HEK293 (cell line): ENCODE data around the gene KRTAP16-1.

Source experiments
- CTCF ChIA-PET: fragments of 350-600 bp; formaldehyde crosslinking; extraction: SDS; loops from one replicate; lab custom pipeline; 2021; ENCODE audit warnings: antibody characterized with exemption; lab: Yijun Ruan, JAX
- POLR2A ChIA-PET: fragments of 300-600 bp; formaldehyde crosslinking; extraction: SDS; loops from one replicate; lab custom pipeline; 2020; ENCODE audit warnings: antibody characterized with exemption, inconsistent platforms; lab: Yijun Ruan, JAX
- H3K27ac ChIP-seq: fragments of 200-500 bp; sonication (Bioruptor generic); 2 replicates; pipeline ENCODE4 v1.5.1; 2014; ENCODE audit warnings: low read depth, low read length, control low read depth, inconsistent platforms; ENCODE audit errors: extremely low read depth
- H3K36me3 ChIP-seq, 2 experiments: fragments of 200-500 bp in 1 of 2; sonication (Bioruptor generic) in 1 of 2; 1 replicate in 1 of 2; 2 replicates in 1 of 2; pipeline ENCODE4 v1.5.1; 2014 to 2017; ENCODE audit warnings: inconsistent platforms in 2 of 2, low read length in 2 of 2; ENCODE audit not compliant: control insufficient read depth in 2 of 2, insufficient read depth in 1 of 2
- H3K4me1 ChIP-seq: fragments of 200-500 bp; sonication (Bioruptor generic); 2 replicates; pipeline ENCODE4 v1.5.1; 2014; ENCODE audit warnings: mild to moderate bottlenecking, low read length, inconsistent platforms; ENCODE audit not compliant: control insufficient read depth, insufficient read depth
- H3K4me3 ChIP-seq: 2 replicates; pipeline ENCODE4 v1.5.1; 2011; ENCODE audit warnings: low read depth, mild to moderate bottlenecking, control low read depth, low read length, moderate library complexity
- H3K9me3 ChIP-seq: fragments of 200-500 bp; sonication (Bioruptor generic); 2 replicates; pipeline ENCODE4 v1.5.1; 2014; ENCODE audit warnings: low read depth, low read length, inconsistent platforms; ENCODE audit not compliant: control insufficient read depth, insufficient read depth
- KLF7 ChIP-seq: fragments of 450-650 bp; formaldehyde crosslinking; IDR thresholded peaks from 2 replicates; pipeline ENCODE4 v1.5.1; 2016; ENCODE audit warnings: missing biosample characterization, missing genetic modification characterization, borderline replicate concordance
- PRDM1 ChIP-seq: fragments of 450-650 bp; formaldehyde crosslinking; IDR thresholded peaks from 2 replicates; pipeline ENCODE4; 2016; ENCODE audit warnings: missing biosample characterization, missing genetic modification characterization
- PRDM4 ChIP-seq: fragments of 450-650 bp; formaldehyde crosslinking; IDR thresholded peaks from 2 replicates; pipeline ENCODE4 v1.5.1; 2017; ENCODE audit warnings: missing biosample characterization, missing genetic modification characterization
- SP2 ChIP-seq: fragments of 450-650 bp; formaldehyde crosslinking; IDR thresholded peaks from 2 replicates; pipeline ENCODE4 v1.5.1; 2016; ENCODE audit warnings: missing biosample characterization, missing genetic modification characterization
- ZBTB17 ChIP-seq: fragments of 450-650 bp; formaldehyde crosslinking; IDR thresholded peaks from 2 replicates; pipeline ENCODE4 v1.5.1; 2016; ENCODE audit warnings: missing biosample characterization, missing genetic modification characterization
- ZBTB44 ChIP-seq: fragments of 450-650 bp; IDR thresholded peaks from 2 replicates; pipeline ENCODE4 v1.5.1; 2018; ENCODE audit warnings: missing biosample characterization, mild to moderate bottlenecking, missing genetic modification characterization
- ZFP69B ChIP-seq: fragments of 450-650 bp; formaldehyde crosslinking; IDR thresholded peaks from 2 replicates; pipeline ENCODE4 v1.5.1; 2016; ENCODE audit warnings: missing biosample characterization, missing genetic modification characterization
- ZIC2 ChIP-seq: fragments of 450-650 bp; formaldehyde crosslinking; IDR thresholded peaks from 2 replicates; pipeline ENCODE4 v1.5.1; 2016; ENCODE audit warnings: missing biosample characterization, missing genetic modification characterization
- ZNF132 ChIP-seq: fragments of 450-650 bp; formaldehyde crosslinking; IDR thresholded peaks from 2 replicates; pipeline ENCODE4 v1.5.1; 2017; ENCODE audit warnings: missing biosample characterization, missing genetic modification characterization, borderline replicate concordance
- ZNF174 ChIP-seq: fragments of 450-650 bp; formaldehyde crosslinking; IDR thresholded peaks from 2 replicates; pipeline ENCODE4 v1.5.0; 2017; ENCODE audit warnings: missing biosample characterization, mild to moderate bottlenecking, missing genetic modification characterization
- ZNF221 ChIP-seq: fragments of 450-650 bp; formaldehyde crosslinking; IDR thresholded peaks from 2 replicates; pipeline ENCODE4 v1.5.1; 2017; ENCODE audit warnings: missing biosample characterization, missing genetic modification characterization, borderline replicate concordance
- ZNF280C ChIP-seq: fragments of 450-650 bp; formaldehyde crosslinking; IDR thresholded peaks from 2 replicates; pipeline ENCODE4 v1.5.1; 2016; ENCODE audit warnings: missing biosample characterization, missing genetic modification characterization
- ZNF302 ChIP-seq: fragments of 450-650 bp; formaldehyde crosslinking; IDR thresholded peaks from 2 replicates; pipeline ENCODE4 v1.5.1; 2016; ENCODE audit warnings: missing biosample characterization, missing genetic modification characterization, low read depth
- ZNF311 ChIP-seq: fragments of 450-650 bp; formaldehyde crosslinking; IDR thresholded peaks from 2 replicates; pipeline ENCODE4 v1.5.1; 2017; ENCODE audit warnings: missing biosample characterization, missing genetic modification characterization, borderline replicate concordance
- ZNF341 ChIP-seq: fragments of 450-650 bp; formaldehyde crosslinking; IDR thresholded peaks from 2 replicates; pipeline ENCODE4; 2016; ENCODE audit warnings: low read depth, missing biosample characterization, missing genetic modification characterization
- ZNF362 ChIP-seq: fragments of 450-650 bp; formaldehyde crosslinking; IDR thresholded peaks from 2 replicates; pipeline ENCODE4 v1.5.1; 2016; ENCODE audit warnings: missing biosample characterization, missing genetic modification characterization
- ZNF416 ChIP-seq: fragments of 450-650 bp; formaldehyde crosslinking; IDR thresholded peaks from 2 replicates; pipeline ENCODE4 v1.5.1; 2016; ENCODE audit warnings: missing biosample characterization, missing genetic modification characterization
- ZNF501 ChIP-seq: fragments of 450-650 bp; formaldehyde crosslinking; IDR thresholded peaks from 2 replicates; pipeline ENCODE4 v1.5.1; 2016; ENCODE audit warnings: missing biosample characterization, missing genetic modification characterization
- ZNF747 ChIP-seq: fragments of 450-650 bp; formaldehyde crosslinking; IDR thresholded peaks from 2 replicates; pipeline ENCODE4 v1.5.1; 2016; ENCODE audit warnings: missing biosample characterization, missing genetic modification characterization
- ZNF777 ChIP-seq: fragments of 450-650 bp; formaldehyde crosslinking; IDR thresholded peaks from 2 replicates; pipeline ENCODE4 v1.5.1; 2017; ENCODE audit warnings: missing biosample characterization, missing genetic modification characterization, borderline replicate concordance
- ZNF785 ChIP-seq: fragments of 450-650 bp; formaldehyde crosslinking; IDR thresholded peaks from 2 replicates; pipeline ENCODE4 v1.5.1; 2016; ENCODE audit warnings: missing biosample characterization, missing genetic modification characterization
- ZSCAN16 ChIP-seq: fragments of 450-650 bp; formaldehyde crosslinking; IDR thresholded peaks from 2 replicates; pipeline ENCODE4 v1.5.1; 2016; ENCODE audit warnings: missing biosample characterization, missing genetic modification characterization
- ZSCAN23 ChIP-seq: fragments of 450-650 bp; formaldehyde crosslinking; IDR thresholded peaks from 2 replicates; pipeline ENCODE4 v1.5.1; 2016; ENCODE audit warnings: missing biosample characterization, missing genetic modification characterization
- TF ChIP-seq, protein P1 (sequence below): fragments of 450-650 bp; formaldehyde crosslinking; conservative IDR thresholded peaks from 2 replicates; pipeline ENCODE4 v1.5.1; 2016; ENCODE audit warnings: low read depth, missing biosample characterization, missing genetic modification characterization

The KRTAP16-1 gene

DNA sequence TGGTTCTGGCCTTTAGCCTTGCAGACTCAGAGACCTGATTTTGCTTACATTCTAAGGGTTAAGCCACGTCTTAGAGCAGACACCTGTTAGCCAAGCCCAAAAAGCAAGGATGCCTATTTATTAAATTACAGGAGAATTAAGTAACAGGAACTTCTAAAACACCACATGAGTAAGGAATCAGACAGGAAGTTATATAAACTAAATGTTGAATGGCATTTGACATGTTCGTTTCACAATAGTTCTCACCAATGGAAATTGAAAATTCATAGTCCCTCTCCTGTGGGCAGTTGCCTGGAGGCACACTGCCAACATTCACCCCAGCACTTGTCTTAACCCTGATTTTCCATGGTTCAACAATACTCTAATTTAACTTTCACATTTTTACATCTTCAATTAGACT lies 24.6 kb downstream of the KRTAP16-1 start:
- Histone ChIP-seq H3K9me3 (no peaks in the 10 kb centered on the region), H3K36me3 (no peaks in the 10 kb centered on the region), H3K27ac (no peak overlapping the region), H3K4me1 (no peaks in the 10 kb centered on the region), H3K4me3 (no peak overlapping the region)
- ChIA-PET CTCF (interaction anchor here (2.0 kb wide), 1 partner anchor 37 kb away, joined by 5 read pairs; no protein-coding TSS in a partner anchor), POLR2A (no interaction called here)
- TF ChIP-seq ZNF174 (no peak), ZSCAN16 (tag by site-specific recombination) (no peak), ZNF132 (tag by site-specific recombination) (no peak), ZNF416 (tag by site-specific recombination) (no peak), ZIC2 (no peak), ZBTB44 (tag by site-specific recombination) (no peak), ZNF341 (tag by site-specific recombination) (no peak), ZBTB17 (tag by site-specific recombination) (no peak), ZNF311 (tag by site-specific recombination) (no peak), ZFP69B (tag by site-specific recombination) (no peak), ZNF785 (tag by site-specific recombination) (no peak), ZNF221 (tag by site-specific recombination) (no peak)

DNA sequence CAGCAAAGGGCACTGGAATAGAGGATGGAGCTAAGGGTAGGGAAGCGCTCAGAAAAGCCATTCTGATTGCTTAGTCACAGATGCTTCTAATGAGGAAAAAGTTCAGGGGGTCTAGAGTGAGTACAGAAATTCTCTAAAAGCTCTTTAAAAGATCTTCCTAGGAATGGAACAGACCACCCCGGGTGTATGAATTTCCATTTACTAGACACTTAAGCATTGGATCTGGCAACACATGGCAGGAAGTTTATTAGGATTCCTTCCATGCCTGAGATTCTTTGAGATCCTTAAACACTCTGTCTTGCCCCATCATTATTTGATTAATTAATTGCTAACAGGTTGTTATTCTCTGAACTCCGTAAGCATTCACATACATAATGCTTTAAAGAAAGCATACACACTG lies 25.1 kb downstream of the KRTAP16-1 start:
- no peak overlapping the region for H3K4me3 ChIP-seq
- H3K9me3 ChIP-seq: no peaks in the 10 kb centered on the region
- ChIA-PET CTCF (interaction anchor here (0.6 to 2.0 kb wide), 2 partner anchors 38 to 425 kb away, joined by 3 to 5 read pairs; no protein-coding TSS in a partner anchor), POLR2A (no interaction called here)
- no peaks in the 10 kb centered on the region for H3K36me3 ChIP-seq
- H3K4me1 ChIP-seq: no peaks in the 10 kb centered on the region
- H3K27ac ChIP-seq: no peak overlapping the region
- TF ChIP-seq ZNF777 (tag by site-specific recombination): no peak
- no peak for TF ChIP-seq PRDM4
- no peak for TF ChIP-seq ZNF501
- TF ChIP-seq ZNF416 (tag by site-specific recombination): no peak
- TF ChIP-seq ZSCAN23: no peak
- no peak for TF ChIP-seq ZNF280C
- no peak for TF ChIP-seq SP2 (tag by site-specific recombination)
- no peak for TF ChIP-seq ZNF362
- TF ChIP-seq ZNF747: no peak
- TF ChIP-seq, protein P1, sequence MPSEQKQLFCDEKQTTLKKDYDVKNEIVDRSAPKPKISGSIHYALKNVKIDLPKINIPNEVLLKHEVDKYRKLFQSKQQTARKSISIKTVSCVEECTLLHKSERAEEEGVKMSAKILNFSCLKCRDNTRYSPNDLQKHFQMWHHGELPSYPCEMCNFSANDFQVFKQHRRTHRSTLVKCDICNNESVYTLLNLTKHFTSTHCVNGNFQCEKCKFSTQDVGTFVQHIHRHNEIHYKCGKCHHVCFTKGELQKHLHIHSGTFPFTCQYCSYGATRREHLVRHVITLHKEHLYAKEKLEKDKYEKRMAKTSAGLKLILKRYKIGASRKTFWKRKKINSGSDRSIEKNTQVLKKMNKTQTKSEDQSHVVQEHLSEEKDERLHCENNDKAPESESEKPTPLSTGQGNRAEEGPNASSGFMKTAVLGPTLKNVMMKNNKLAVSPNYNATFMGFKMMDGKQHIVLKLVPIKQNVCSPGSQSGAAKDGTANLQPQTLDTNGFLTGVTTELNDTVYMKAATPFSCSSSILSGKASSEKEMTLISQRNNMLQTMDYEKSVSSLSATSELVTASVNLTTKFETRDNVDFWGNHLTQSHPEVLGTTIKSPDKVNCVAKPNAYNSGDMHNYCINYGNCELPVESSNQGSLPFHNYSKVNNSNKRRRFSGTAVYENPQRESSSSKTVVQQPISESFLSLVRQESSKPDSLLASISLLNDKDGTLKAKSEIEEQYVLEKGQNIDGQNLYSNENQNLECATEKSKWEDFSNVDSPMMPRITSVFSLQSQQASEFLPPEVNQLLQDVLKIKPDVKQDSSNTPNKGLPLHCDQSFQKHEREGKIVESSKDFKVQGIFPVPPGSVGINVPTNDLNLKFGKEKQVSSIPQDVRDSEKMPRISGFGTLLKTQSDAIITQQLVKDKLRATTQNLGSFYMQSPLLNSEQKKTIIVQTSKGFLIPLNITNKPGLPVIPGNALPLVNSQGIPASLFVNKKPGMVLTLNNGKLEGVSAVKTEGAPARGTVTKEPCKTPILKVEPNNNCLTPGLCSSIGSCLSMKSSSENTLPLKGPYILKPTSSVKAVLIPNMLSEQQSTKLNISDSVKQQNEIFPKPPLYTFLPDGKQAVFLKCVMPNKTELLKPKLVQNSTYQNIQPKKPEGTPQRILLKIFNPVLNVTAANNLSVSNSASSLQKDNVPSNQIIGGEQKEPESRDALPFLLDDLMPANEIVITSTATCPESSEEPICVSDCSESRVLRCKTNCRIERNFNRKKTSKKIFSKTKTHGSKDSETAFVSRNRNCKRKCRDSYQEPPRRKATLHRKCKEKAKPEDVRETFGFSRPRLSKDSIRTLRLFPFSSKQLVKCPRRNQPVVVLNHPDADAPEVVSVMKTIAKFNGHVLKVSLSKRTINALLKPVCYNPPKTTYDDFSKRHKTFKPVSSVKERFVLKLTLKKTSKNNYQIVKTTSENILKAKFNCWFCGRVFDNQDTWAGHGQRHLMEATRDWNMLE: no peak
- no peak for TF ChIP-seq KLF7 (tag by site-specific recombination)
- TF ChIP-seq ZNF302 (tag by site-specific recombination): no peak
- TF ChIP-seq PRDM1 (tag by site-specific recombination): no peak
